DMS 273 treated with DMSO at 0.1 percent for 48 hours (cell line): ENCODE measurements around the gene ACTR6.
"Not testable (repeated sequence)": the region's sequence is repeated elsewhere in the genome, so short reads cannot be mapped to it uniquely, and the experiment has no call there.

Experiments
- DNase-seq: peaks from one replicate; lab custom pipeline; 2025; lab: John Stamatoyannopoulos, UW

The ACTR6 gene

DNA sequence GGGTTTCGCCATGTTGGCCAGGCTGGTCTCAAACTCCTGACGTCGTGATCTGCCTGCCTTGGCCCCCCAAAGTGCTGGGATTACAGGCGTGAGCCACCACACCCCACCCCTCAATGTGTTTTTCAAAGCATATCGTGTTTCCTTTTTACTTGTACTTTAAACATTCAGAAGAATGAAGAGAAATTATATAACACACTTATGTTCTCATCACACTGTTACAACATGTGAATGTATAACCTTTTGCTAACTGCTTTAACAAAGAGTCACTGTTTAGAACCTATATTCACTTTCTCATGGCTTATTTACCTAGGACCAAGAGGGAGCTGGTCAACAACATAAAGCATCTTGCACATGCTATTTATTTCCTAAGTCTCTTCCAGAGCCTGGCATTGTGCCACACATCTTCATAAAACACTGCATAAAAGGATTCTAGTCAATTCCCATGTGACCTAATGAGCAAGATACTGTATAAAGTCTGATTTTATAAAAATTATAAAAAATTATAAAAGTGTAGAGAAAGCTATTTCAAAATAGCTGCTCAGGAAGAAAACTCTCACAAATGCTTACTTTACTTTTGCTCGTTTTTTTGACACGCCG is 16.0 kb upstream of the ACTR6 start:
- DNase-seq, result no peak

DNA sequence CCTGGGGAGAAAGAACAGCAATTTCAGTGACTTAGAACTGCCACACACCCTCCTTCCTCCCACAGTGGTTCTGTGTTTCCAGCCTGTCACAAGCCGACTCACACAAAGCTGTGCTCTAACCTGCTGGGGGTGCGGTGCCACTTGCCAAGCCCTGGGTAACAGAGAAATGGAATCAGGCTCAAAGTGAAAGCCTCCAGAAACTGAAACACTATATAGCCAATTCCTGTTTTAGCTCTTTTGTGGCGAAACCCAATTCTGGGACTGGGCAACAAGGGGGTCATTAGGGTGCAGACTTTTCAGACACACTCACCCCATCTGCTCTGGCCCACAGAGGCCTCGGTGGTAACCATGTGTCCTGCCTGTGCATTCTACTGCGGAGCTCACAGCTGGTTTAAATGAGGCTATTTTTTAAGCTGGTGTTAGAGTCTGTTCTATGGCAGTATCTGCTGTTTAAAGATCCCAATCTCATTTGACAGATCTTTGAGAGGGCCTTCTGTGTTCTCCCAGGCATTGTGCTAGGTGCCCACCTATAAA is 15.2 kb upstream of the ACTR6 start:
- no peak for DNase-seq

DNA sequence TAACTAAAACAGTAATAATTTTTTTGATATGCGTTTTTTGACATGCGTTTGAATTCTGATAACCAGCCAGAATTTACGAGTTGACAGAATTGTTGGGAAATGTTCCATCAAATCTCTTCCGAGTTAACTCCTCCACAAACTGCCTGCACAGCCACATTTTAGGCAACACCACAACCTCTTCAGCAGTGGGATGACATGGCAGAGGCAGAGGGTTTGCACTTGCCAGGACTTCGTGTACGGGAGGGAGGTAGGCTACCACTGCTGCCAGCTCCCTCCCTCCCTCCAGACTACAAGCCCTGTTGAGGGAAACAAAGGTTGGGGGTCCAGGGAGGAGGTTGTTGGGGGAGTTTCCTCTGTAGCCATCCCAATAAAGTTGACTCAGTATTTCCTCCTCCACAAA is 14.5 kb upstream of the ACTR6 start:
- no peak for DNase-seq

DNA sequence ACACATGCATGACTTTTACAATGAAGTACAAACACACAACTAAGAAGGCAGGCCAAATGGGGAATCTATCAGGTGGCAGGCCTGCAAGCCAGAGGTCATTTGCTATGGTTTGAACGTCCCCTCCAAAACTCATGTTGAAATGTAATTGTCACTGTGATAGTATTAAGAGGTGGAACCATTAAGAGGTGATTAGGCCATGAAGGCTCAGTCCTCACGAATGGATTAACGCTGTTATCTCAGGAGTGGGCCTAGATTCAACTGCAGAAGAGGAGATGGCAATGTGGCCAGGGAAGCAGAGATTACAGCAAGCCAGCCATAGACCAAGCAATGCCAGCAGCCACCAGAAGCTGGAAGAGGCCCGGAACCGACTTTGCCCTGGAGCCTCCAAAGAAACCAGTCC is 13.5 kb upstream of the ACTR6 start:
- DNase-seq, result no peak

- no peak for DNase-seq
Measured at GRCh38 chr12:100187857-100188519, 12.6 kb upstream of the ACTR6 start.

- DNase-seq, result not testable (repeated sequence)
Measured at GRCh38 chr12:100188888-100189635, 11.6 kb upstream of the ACTR6 start.

GRCh38 chr12:100189636-100190394 is 10.8 kb upstream of the ACTR6 start:
- DNase-seq, result no peak

DNA sequence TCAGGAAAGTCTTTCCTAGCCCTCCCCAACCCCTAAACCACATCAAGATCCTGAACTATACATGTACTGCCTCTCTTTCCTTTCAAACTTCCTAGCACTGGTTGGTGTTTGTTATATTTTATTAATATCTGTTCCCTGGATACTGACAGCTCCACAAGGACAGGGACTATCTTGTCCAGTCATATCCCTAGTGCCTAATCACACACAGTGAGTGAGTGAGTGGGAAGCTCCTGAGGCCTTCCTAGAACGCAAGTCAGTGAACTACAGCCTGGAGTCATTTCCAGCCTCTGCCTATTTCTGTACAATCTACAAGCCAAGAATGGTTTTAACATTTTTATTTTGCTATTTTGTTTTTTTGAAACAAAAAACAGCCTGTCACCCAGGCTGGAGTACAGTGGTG is 7.5 kb upstream of the ACTR6 start:
- no peak for DNase-seq

GRCh38 chr12:100197486-100197885 is 3.1 kb upstream of the ACTR6 start:
- DNase-seq, result no peak

DNA sequence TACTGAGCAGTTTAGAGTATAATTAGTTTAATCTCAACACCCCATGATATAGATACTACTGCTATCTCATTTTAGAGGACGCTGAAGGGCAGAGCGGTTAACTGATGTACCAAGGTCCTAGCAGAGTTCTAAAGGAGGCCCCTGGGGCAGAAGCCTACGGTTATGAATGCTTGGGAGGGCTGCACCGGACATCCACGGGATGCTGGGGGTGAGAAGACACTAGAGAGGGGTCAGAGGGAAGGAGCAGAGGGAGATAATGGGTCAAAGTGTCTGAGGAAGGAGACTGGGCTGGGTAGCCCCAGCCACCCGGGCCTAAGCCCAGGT is 1.6 kb upstream of the ACTR6 start:
- DNase-seq, result no peak

GRCh38 chr12:100199347-100200149 is 1.1 kb upstream of the ACTR6 start:
- DNase-seq, result no peak

DNA sequence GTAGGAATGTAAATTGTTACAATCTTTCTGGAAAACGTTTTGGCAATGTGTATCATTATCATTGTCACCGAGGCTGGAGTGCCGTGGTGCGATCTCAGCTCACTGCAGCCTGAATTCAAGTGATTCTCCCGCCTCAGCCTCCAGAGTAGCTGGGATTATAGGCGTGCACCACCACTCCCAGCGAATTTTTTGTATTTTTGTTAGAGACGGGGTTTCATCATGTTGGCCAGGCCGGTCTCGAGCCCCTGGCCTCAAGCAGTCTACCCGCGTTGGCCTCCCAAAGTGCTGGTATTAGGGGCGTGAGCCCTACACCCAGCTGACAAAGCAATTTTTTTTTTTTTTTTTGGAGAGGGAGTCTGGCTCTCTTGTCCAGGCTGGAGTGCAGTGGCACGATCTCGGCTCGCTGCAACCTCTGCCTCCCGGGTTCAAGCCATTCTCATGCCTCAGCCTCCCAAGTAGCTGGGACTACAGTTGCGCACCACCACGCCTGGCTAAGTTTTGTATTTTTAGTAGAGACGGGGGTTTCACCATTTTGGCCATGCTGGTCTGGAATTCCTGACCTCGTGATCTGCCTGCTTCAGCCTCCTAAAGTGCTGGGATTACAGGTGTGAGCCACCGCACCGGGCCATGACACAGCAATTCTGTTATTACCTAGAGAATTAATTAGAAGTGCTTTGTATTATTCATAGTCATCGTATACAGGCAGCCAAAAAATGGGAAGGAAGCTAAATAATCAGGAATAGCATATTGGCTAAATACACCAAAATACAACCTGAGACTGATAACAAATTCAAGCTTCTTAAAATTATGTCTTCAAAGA is 1.2 kb downstream of the ACTR6 start:
- no peak for DNase-seq

GRCh38 chr12:100207311-100207710 is 6.7 kb downstream of the ACTR6 start:
- no peak for DNase-seq

DNA sequence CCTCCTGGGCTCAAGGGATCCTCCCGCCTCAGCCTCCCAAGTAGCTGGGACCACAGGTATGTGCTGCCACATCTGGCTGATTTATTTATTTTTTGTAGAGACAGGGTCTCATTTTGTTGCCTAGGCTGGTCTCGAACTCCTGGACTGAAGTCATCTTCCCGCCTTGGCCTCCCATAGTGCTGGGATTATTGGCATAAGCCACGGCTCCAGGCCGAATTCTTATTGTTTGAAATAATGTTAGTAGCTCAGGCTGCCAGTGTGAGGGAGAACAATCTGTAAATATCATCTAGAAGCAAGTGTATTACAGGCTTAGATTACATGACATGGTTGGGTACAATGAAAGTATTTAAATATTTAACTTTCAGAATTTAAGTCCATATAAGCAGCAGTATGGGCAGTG is 8.2 kb downstream of the ACTR6 start:
- DNase-seq, result no peak

DNA sequence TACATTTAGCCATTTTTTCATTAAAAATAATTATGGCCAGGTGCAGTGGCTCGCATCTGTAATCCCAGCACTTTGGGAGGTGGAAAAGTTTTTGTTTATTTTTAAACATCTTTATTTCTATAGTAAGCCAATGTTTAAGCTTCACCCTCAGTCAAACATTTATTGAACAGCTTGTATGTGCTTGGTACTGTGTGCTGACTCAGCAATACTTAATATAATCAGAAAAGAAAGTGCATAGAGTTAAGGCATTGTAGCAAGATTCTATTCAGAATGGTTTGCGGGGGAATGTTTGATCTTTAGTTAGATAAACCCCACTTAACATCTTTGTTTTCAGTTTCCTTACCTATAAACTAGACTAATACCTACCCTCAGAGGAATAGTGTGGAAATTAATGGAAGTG is 11.1 kb downstream of the ACTR6 start:
- DNase-seq, result no peak

GRCh38 chr12:100213016-100213891 is 12.6 kb downstream of the ACTR6 start:
- no peak for DNase-seq

DNA sequence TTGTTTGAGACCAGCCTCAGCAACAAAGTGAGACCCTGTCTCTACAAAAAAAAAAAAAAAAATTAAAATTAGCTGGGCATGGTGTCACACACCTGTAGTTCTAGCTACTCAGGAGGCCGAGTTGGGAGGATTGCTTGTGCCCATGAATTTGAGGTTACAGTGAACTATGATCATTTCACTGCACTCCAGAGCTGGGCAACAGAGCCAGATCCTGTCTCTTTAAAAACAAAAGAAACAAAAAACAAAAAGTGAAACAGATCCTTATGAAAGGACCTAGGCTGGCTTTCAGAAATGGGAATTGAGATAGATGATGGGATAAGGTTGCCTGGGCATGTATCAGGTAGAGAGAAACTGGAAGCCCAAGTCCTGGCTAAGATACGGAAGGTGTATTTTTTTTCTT is 13.9 kb downstream of the ACTR6 start:
- DNase-seq, result no peak

DNA sequence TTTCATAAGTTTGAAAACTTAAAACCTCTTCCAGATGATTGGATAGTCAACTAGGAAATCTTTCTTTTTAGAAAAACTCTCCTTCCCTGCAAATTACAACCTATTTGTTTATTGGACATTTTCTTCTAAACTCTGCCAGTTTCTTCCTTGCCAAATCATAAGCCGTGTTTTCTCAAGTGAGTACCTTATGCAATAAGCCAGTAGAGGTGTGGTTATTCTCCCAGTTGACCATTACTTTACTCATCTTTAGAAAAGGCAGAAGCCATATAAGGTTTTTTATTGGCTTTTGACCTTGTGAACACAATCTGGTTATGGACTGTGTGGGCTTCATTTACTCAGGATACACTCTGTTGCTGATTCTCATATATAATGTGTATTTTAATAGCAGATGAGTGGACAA is 14.6 kb downstream of the ACTR6 start:
- DNase-seq, result no peak

GRCh38 chr12:100216337-100216736 is 15.7 kb downstream of the ACTR6 start:
- no peak for DNase-seq
